ENCODE data around the gene MITF.
A peak's percentile ranks its signal among the peaks of the same experiment; 100 is the strongest.

MITF gene, protein sequence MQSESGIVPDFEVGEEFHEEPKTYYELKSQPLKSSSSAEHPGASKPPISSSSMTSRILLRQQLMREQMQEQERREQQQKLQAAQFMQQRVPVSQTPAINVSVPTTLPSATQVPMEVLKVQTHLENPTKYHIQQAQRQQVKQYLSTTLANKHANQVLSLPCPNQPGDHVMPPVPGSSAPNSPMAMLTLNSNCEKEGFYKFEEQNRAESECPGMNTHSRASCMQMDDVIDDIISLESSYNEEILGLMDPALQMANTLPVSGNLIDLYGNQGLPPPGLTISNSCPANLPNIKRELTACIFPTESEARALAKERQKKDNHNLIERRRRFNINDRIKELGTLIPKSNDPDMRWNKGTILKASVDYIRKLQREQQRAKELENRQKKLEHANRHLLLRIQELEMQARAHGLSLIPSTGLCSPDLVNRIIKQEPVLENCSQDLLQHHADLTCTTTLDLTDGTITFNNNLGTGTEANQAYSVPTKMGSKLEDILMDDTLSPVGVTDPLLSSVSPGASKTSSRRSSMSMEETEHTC

DNA sequence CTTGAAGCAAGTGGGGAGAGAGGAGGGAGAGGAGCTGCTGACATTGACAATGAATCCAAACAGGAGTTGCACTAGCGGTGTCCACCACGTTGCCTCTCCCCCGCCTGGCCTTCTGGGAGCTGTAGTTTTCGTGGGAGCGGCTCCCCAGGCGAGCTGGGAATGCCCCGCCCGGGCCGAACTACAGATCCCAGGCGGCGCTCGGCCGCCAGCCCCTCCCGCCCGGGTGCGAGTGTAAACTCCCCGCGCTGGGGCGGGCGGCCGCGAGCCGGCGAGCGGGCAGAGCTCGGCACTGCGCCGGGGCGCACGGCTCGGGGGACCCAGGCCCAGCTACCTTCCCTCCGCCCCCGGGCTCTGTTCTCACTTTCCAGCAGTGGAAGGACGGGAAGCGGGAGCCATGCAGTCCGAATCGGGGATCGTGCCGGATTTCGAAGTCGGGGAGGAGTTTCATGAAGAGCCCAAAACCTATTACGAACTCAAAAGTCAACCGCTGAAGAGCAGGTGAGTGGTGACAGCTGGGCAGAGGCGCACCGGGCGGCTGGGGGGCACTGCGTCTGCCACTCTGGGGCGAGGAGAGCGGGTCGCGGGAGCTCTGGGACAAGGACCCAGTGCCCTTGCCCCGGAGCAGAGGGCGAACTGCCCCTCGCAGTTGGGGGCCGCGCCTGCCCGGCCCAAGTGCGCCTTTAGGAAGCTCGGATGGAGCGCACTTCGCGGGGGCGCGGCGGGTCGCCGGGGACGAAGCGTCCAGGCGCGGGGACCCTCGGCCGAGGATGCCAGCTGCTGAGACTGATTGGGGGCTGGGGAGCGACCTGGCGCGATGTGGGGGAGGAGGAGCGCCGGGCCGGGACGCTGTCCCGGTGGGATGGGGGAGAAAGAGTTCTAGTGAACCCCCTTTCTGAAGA, at the start of gene MITF:
TSS of gene MITF (plus strand) at position 261 of the 899 bp plus-strand sequence. CDS start at position 395, 134 bp downstream.
- FAIRE-seq, result peak; percentile 67

DNA sequence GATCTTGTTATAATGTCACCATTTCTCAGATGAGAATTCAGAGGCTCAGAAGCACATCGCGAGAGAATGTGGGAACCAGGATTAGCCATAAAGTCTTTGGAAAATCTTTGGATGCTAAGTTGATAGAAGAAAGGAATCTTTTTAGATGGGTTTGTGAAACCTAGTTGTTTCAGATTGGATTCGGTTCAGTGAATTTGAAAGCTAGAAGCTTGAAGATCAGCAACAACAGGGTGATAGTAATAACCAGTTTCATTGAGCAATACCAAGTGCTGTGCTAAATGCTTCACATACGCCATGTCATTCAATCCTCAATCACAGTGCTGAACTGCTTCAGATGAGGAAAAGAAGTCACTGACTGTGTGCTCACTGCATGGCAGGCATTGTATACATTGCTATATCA, 47.4 kb upstream of the MITF start:
- FAIRE-seq, result no peak
- no peak for DNase-seq (ENCODE audit: insufficient read length, low spot score)
- no peak for TF ChIP-seq POLR2A (IDR thresholded peaks at IDR 0.05; ENCODE audit: low read depth, low read length)

More for the DNA sequence above, at the start of gene MITF:
- TF ChIP-seq POLR2A (IDR thresholded peaks at IDR 0.05; ENCODE audit: low read depth, low read length), result peak; percentile 48
- DNase-seq (ENCODE audit: insufficient read length, low spot score), result peak; percentile 85

DNA sequence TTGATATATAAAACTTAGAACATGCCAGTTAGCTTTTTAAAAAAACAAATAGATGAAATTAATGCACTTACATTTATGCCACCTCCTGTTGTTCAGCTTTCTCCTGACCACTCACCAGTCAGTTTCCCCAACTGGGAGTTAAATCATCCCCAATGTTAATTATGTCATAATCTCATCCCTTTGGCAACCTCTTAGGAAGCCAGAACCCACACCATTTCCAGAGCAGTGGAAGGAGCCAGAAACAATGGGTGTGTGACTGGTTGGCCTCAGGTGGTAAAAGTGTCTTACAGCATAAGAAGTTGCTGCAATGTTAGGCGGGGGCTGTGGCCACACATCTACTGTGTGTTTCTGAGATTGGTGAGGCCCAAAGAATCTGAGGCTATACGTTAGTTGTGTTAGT, 46.5 kb upstream of the MITF start:
- FAIRE-seq (no peak), DNase-seq (ENCODE audit: insufficient read length, low spot score) (no peak)
- no peak for TF ChIP-seq POLR2A (IDR thresholded peaks at IDR 0.05; ENCODE audit: low read depth, low read length)

DNA sequence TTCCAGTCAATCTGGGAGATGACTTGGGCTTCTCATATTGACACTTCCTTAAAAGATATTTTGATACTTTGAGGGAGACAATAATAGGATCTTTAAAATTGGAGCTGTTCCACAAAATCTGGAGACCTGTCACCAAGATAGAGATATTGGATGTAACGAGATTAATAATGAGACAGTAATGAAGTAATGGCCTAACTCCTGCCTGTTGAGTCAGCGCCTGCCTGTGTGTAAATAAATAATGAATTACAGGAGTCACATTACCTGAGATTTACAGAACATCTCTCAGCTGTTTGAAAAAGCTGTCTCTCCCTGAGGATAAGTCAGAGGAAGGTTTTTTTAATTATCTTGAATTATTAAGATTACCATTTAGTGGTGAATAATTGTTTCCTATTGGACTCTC, 43.8 kb upstream of the MITF start:
- DNase-seq (ENCODE audit: insufficient read length, low spot score), result no peak
- FAIRE-seq, result no peak
- TF ChIP-seq POLR2A (IDR thresholded peaks at IDR 0.05; ENCODE audit: low read depth, low read length), result no peak

DNA sequence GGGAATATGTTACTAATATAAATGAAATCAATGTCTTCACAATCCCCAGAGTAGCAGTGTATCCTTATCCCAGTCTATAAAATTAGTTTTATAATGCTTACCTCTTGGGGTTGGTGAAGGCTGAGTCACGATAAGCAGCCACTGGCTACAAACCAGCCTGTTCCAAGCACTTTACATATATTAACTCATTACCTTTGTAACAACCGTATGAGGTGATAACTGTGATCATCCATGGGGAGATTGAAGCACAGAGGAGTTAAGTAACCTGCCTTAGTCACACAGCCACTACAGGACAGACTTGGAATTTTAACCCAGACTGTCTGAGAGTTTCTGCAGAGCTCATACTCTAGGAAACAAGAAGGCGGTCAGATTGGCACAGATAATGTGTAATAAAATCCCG, 43.3 kb upstream of the MITF start:
- FAIRE-seq (no peak), DNase-seq (ENCODE audit: insufficient read length, low spot score) (no peak)
- no peak for TF ChIP-seq POLR2A (IDR thresholded peaks at IDR 0.05; ENCODE audit: low read depth, low read length)

DNA sequence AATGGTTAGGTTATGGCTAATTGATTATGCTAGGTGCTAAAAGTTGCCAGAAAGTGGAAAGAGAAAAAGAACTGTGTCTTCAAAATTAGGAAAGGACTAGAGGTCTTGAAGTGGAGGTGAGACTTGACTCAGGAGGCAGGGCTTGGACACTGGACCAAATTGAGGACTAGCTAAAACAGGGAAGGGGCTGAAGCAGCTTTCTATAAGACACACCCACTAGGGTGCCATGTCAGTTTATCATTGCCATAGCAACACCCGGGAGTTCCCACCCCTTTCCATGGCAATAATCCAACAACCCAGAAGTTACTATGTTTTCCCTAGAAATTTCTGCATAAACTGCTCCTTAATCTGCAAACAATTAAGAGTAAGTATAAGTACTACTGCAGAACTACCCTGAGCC, 42.9 kb upstream of the MITF start:
- DNase-seq (ENCODE audit: insufficient read length, low spot score) (no peak), FAIRE-seq (no peak)
- no peak for TF ChIP-seq POLR2A (IDR thresholded peaks at IDR 0.05; ENCODE audit: low read depth, low read length)

DNA sequence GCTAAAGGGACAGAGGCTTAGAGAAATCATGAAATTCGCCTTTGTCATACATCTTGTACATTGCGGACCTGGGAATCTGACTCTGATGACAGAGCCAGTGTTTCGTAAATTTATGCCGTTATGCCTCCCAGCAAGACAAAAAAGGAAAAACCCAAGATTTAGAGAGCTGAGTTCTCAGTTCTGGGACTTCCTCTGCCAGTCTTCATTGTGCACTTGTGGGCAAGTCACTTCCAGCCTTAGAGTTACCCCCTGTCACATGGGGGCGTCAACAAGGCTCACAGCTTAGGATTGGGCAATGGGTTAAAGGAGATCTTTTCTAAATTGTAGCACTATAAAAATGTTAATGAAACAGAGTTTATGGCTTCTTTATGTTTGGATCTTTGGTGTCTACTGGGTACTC, 41.9 kb upstream of the MITF start:
- DNase-seq (ENCODE audit: insufficient read length, low spot score), result no peak
- no peak for TF ChIP-seq POLR2A (IDR thresholded peaks at IDR 0.05; ENCODE audit: low read depth, low read length)

DNA sequence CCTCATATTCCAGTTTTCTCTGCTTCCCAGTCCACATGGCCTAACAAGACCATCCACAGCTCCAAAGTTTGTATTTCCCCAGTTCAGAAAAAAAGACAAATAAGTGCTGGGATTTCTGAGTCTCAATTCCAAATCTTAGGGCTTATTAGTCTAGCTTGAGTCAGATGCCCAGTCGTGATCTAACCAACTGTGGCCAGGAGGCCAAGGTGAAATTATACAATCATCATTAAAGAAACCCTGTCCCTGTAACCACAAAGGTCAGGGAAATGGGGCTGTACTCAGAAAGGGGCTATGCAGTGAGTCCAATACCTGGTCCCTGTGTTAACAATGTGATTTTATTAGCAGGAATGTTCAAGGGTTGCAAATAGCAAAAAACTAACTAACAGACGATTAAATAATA, 40.5 kb upstream of the MITF start:
- no peak for FAIRE-seq
- no peak for TF ChIP-seq POLR2A (IDR thresholded peaks at IDR 0.05; ENCODE audit: low read depth, low read length)
- no peak for DNase-seq (ENCODE audit: insufficient read length, low spot score)

More for the DNA sequence above, 41.9 kb upstream of the MITF start:
- FAIRE-seq, result no peak

DNA sequence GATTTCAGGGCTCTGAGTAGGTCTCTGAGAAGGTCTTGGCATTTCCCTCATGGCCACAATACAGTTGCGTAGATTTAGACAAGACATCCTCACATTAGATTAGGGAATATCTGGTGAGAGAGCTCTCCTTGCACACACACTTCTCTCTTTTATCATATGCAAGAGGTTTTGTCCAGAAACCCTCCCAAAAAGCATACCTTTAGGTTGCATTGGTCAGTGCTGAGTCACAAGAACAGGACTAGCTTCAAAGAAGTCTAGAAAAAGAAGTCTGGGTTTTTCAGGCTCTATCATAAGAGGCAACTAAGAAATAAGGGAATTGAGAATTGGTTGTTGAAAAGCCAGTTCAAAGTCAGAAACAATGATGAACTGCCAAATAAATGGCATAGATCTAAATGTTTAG, 40.1 kb upstream of the MITF start:
- no peak for TF ChIP-seq POLR2A (IDR thresholded peaks at IDR 0.05; ENCODE audit: low read depth, low read length)
- DNase-seq (ENCODE audit: insufficient read length, low spot score) (no peak), FAIRE-seq (no peak)

DNA sequence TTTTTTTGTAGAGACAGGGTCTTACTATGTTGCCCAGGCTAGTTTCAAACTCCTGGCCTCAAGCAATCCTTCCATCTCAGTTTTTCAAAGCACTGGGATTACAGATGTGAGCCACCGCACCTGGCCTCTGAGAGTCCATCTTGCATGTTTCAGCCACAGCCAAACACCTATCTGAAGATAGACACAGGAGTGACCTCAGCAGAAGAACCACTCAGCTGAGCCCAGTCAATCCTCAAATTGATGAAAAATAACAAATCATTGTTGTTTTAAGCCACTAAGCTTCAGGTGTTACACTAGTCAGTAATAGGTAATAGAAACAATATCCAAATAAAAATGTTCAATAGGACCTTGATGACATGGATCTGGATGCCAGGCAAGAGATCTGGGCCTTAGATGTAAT, 38.3 kb upstream of the MITF start:
- DNase-seq (ENCODE audit: insufficient read length, low spot score) (no peak), FAIRE-seq (no peak)
- no peak for TF ChIP-seq POLR2A (IDR thresholded peaks at IDR 0.05; ENCODE audit: low read depth, low read length)

DNA sequence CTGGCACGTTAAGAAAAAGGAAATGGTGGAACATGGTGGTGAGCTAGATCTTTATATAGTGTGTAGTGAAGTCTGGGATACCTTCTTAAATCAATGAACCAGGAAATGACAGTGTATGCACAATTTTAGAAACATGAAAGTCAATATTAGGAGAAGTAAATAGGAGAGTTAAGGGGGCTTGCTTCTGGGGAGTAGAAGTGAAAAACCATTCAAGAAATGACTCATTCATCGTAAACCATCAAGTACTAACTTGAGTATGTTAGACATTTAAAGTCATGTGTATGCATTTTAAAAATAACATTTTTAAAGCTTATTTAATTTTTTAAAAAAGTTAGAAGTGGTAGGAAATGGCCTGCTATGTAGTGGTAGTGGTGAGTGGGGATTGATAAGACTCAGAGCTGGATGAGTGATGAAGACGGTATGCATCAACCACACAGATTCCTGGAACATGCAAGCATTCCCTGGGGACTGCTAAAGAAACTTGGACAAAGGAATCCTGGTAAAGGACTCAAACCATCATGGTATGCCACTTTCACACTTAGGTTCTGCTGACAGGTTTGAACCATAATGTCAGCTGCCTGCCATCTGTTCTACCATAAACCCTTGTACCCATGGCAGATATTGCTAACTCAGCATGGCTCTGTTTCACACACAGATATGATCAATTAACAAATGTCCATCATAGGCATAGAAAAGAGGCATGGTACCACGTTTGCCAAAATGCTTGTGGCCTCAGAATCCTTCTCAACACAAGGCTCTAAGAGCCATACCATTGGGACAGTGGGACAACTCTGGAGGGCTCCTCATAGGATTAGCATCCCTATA, 28.9 kb upstream of the MITF start:
- DNase-seq (ENCODE audit: insufficient read length, low spot score) (no peak), FAIRE-seq (no peak)
- TF ChIP-seq POLR2A (IDR thresholded peaks at IDR 0.05; ENCODE audit: low read depth, low read length), result no peak

DNA sequence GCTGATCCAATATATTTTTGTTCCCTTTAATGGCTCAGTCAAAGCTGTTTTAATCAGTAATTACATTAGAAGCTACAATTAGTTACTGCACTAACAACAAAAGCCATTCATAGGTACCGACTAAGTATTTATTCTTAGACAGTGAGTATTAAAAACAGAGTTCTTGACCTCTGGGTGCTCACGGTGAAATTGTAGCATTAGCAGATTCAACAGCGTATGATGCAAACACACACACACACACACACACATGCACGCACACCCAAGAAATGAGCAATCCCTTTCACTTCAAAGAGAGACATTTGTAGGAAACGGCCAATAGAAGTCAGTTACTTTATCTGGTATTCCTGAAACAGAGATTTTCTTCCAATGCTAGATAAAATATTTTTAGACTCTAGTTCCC, 27.0 kb upstream of the MITF start:
- no peak for DNase-seq (ENCODE audit: insufficient read length, low spot score)
- no peak for FAIRE-seq
- no peak for TF ChIP-seq POLR2A (IDR thresholded peaks at IDR 0.05; ENCODE audit: low read depth, low read length)

DNA sequence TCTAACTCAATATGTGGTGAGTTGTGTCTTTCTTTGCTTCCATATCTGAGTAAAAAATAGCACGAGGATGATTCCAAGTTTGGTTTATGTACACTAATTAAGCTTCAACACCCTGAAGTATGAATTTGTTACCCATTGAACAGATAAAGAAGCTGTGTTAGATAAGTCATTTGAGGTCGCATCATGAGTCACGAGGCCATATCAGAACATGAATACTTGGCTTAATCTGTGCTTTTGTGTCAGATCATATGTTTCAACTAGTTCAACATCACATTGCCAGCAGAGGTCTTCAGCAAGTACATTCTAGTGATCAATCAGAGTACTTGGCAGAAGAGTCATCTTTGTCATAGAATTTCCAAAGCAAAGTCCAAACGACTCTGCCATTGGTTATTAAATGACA, 26.3 kb upstream of the MITF start:
- no peak for TF ChIP-seq POLR2A (IDR thresholded peaks at IDR 0.05; ENCODE audit: low read depth, low read length)
- no peak for DNase-seq (ENCODE audit: insufficient read length, low spot score)
- no peak for FAIRE-seq
